H1 (cell line): ENCODE measurements around the gene SEMA3A. TPM values are rescaled to one million over a fixed set of nuclear protein-coding genes. Genes with fewer than 3 reads are reported as not detected.

Source experiments
- CTCF ChIA-PET: fragments of 300-600 bp; sonication (Branson Sonifier 250); formaldehyde crosslinking; loops from one replicate; lab custom pipeline; 2021; ENCODE audit not compliant: partially characterized antibody; lab: Charles Lee
- POLR2A ChIA-PET: fragments of 300-600 bp; sonication (Branson Sonifier 250); formaldehyde crosslinking; loops from one replicate; lab custom pipeline; 2021; ENCODE audit warnings: inconsistent platforms; ENCODE audit not compliant: partially characterized antibody; lab: Charles Lee
- DNase-seq, 2 experiments: peaks; one replicate each; pipeline versions ENCODE4 v3.0.0 to v3.0.0-alpha.2; 2010 to 2022; ENCODE audit warnings: low spot score in 2 of 2, low read depth in 1 of 2, mixed read lengths in 1 of 2
- FAIRE-seq: peaks from 2 replicates; lab custom pipeline; 2011; peaks lifted over from hg19 to GRCh38; lab: Jason Lieb, UNC
- H2AFZ ChIP-seq: 2 replicates; pipeline ENCODE4 v1.8.1; 2012; ENCODE audit warnings: low read length, inconsistent platforms
- H2AK5ac ChIP-seq: 2 replicates; pipeline ENCODE4 v1.6.1; 2013; ENCODE audit warnings: low read depth, low read length
- H2BK120ac ChIP-seq: replicated peaks from 2 replicates; pipeline ENCODE3; 2013; ENCODE audit warnings: low read depth, low read length, inconsistent platforms
- H2BK12ac ChIP-seq: 2 replicates; pipeline ENCODE4 v1.6.1; 2013; ENCODE audit warnings: low read depth, low read length
- H2BK15ac ChIP-seq: 2 replicates; pipeline ENCODE4 v1.6.1; 2013; ENCODE audit warnings: low read length
- H2BK20ac ChIP-seq: 2 replicates; pipeline ENCODE4 v1.6.1; 2013; ENCODE audit warnings: low read length
- H2BK5ac ChIP-seq: 2 replicates; pipeline ENCODE4 v1.6.1; 2013; ENCODE audit warnings: low read depth, low read length
- H3K14ac ChIP-seq: 2 replicates; pipeline ENCODE4 v1.6.1; 2013; ENCODE audit warnings: inconsistent platforms; ENCODE audit not compliant: insufficient read length
- H3K18ac ChIP-seq: 2 replicates; pipeline ENCODE4 v1.6.1; 2013; ENCODE audit warnings: low read length; ENCODE audit errors: extremely low read depth
- H3K23ac ChIP-seq: 2 replicates; pipeline ENCODE4 v1.6.1; 2013; ENCODE audit warnings: inconsistent platforms; ENCODE audit not compliant: insufficient read length
- H3K23me2 ChIP-seq: 2 replicates; pipeline ENCODE4 v1.6.1; 2013; ENCODE audit warnings: low read depth, low read length
- H3K27ac ChIP-seq: 2 replicates; pipeline ENCODE4 v1.6.1; 2011; ENCODE audit warnings: low read depth, low read length, inconsistent platforms
- H3K27me3 ChIP-seq, 4 experiments: replicated peaks in 1 of 4; 1 replicate in 1 of 4; 2 replicates in 3 of 4; pipeline versions ENCODE4 v1.6.1 to v1.8.1; 2011 to 2013; ENCODE audit warnings: low read length in 3 of 4, mild to moderate bottlenecking in 3 of 4, inconsistent platforms in 2 of 4, mixed read lengths in 2 of 4, moderate library complexity in 1 of 4; ENCODE audit not compliant: control insufficient read depth in 3 of 4, insufficient read depth in 3 of 4; ENCODE audit errors: extremely low read depth in 1 of 4
- H3K36me3 ChIP-seq, 4 experiments: 2 replicates each; pipeline versions ENCODE4 v1.6.1 to v1.8.1; 2011 to 2013; ENCODE audit warnings: mild to moderate bottlenecking in 4 of 4, low read length in 3 of 4, moderate library complexity in 2 of 4, control low read depth in 1 of 4, inconsistent platforms in 1 of 4; ENCODE audit not compliant: insufficient read depth in 4 of 4, control insufficient read depth in 2 of 4
- H3K4ac ChIP-seq: replicated peaks from 2 replicates; pipeline ENCODE3; 2013; ENCODE audit warnings: low read length, low read depth, mixed read lengths, inconsistent platforms; ENCODE audit not compliant: insufficient read length
- H3K4me1 ChIP-seq, 4 experiments: replicated peaks in 1 of 4; 1 replicate in 1 of 4; 2 replicates in 3 of 4; pipeline versions ENCODE4 v1.6.1 to v1.8.1; 2011 to 2013; ENCODE audit warnings: low read length in 3 of 4, inconsistent platforms in 2 of 4, mixed read lengths in 1 of 4; ENCODE audit not compliant: insufficient read depth in 4 of 4, control insufficient read depth in 3 of 4
- H3K4me2 ChIP-seq, 2 experiments: 2 replicates each; pipeline versions ENCODE4 v1.6.1 to v1.8.1; 2011 to 2013; ENCODE audit warnings: low read depth in 2 of 2, low read length in 2 of 2, control low read depth in 1 of 2, inconsistent platforms in 1 of 2, mild to moderate bottlenecking in 1 of 2; ENCODE audit not compliant: insufficient read depth in 1 of 2
- H3K4me3 ChIP-seq, 4 experiments: fragments of 200-600, 300-600 bp in 1 of 4; sonication (generic), shearing (Covaris generic), sonication (Bioruptor Twin) in 1 of 4; 2 replicates each; pipeline versions ENCODE4 v1.5.1 to v1.8.1; 2011 to 2016; ENCODE audit warnings: low read length in 4 of 4, low read depth in 3 of 4, control low read depth in 2 of 4, inconsistent platforms in 2 of 4, mild to moderate bottlenecking in 2 of 4, mixed read lengths in 1 of 4, moderate library complexity in 1 of 4; ENCODE audit not compliant: insufficient read depth in 2 of 4; ENCODE audit errors: extremely low read depth in 1 of 4
- H3K56ac ChIP-seq: replicated peaks from 2 replicates; pipeline ENCODE3; 2013; ENCODE audit warnings: low read depth, mild to moderate bottlenecking, mixed read lengths, low read length, inconsistent platforms; ENCODE audit not compliant: insufficient read length
- H3K79me1 ChIP-seq: 2 replicates; pipeline ENCODE4 v1.6.1; 2013; ENCODE audit warnings: low read depth, low read length, control low read depth
- H3K79me2 ChIP-seq, 2 experiments: 2 replicates each; pipeline versions ENCODE4 v1.6.1 to v1.8.1; 2012 to 2013; ENCODE audit warnings: low read length in 2 of 2, mild to moderate bottlenecking in 2 of 2, inconsistent platforms in 1 of 2; ENCODE audit not compliant: insufficient read depth in 2 of 2, control insufficient read depth in 1 of 2
- H3K9ac ChIP-seq, 4 experiments: replicated peaks in 1 of 4; 1 replicate in 1 of 4; 2 replicates in 3 of 4; pipeline versions ENCODE4 v1.6.1 to v1.8.1; 2011 to 2013; ENCODE audit warnings: low read depth in 3 of 4, low read length in 3 of 4, control low read depth in 2 of 4, mild to moderate bottlenecking in 2 of 4, moderate library complexity in 2 of 4, inconsistent platforms in 1 of 4; ENCODE audit errors: extremely low read depth in 1 of 4
- H3K9me3 ChIP-seq, 2 experiments: 2 replicates each; pipeline versions ENCODE4 v1.6.1 to v1.8.1; 2012 to 2013; ENCODE audit warnings: mild to moderate bottlenecking in 2 of 2, moderate library complexity in 2 of 2, control low read depth in 1 of 2, inconsistent platforms in 1 of 2, low read depth in 1 of 2, low read length in 1 of 2, mixed read lengths in 1 of 2; ENCODE audit not compliant: insufficient read depth in 2 of 2
- H4K20me1 ChIP-seq, 2 experiments: replicated peaks in 1 of 2; 2 replicates each; pipeline versions ENCODE3 to v1.8.1; 2011 to 2013; ENCODE audit warnings: inconsistent platforms in 2 of 2, low read length in 2 of 2, mild to moderate bottlenecking in 1 of 2; ENCODE audit not compliant: insufficient read depth in 2 of 2, control insufficient read depth in 1 of 2
- H4K5ac ChIP-seq: 2 replicates; pipeline ENCODE4 v1.6.1; 2013; ENCODE audit warnings: low read length, low read depth, mixed read lengths, inconsistent platforms; ENCODE audit not compliant: insufficient read length
- H4K8ac ChIP-seq: 2 replicates; pipeline ENCODE4 v1.8.0; 2013; ENCODE audit warnings: mild to moderate bottlenecking, moderate library complexity, low read length, inconsistent platforms; ENCODE audit not compliant: insufficient read depth; ENCODE audit errors: extremely low read depth
- H4K91ac ChIP-seq: replicated peaks from 2 replicates; pipeline ENCODE3; 2013; ENCODE audit warnings: low read length, mixed read lengths, inconsistent platforms; ENCODE audit not compliant: insufficient read length
- ASH2L ChIP-seq: fragments of 200-600, 300-600 bp; sonication (generic); IDR thresholded peaks from one replicate; pipeline ENCODE4 v1.7.1; 2017; ENCODE audit warnings: low read length
- CBX5 ChIP-seq: fragments of 300-800, 300-1000 bp; sonication (generic); IDR thresholded peaks from 2 replicates; pipeline ENCODE4 v1.7.1; 2016; ENCODE audit warnings: antibody characterized with exemption, low read length, low read depth
- GTF2F1 ChIP-seq: IDR thresholded peaks from 2 replicates; pipeline ENCODE4 v1.6.1; 2012; ENCODE audit warnings: low read depth, low read length, improper control_type of control experiment, borderline replicate concordance
- JUND ChIP-seq: IDR thresholded peaks from 2 replicates; pipeline ENCODE4 v1.6.1; 2011; ENCODE audit warnings: mild to moderate bottlenecking, improper control_type of control experiment, low read length
- WGBS, 2 experiments: shearing (Covaris generic) in 1 of 2; methylation state at CpG; one replicate each; pipeline versions ENCODE4 v1.1.6 to v1.1.7; 2013 to 2015; ENCODE audit warnings: low lambda C conversion rate in 2 of 2, mixed read lengths in 2 of 2, inconsistent platforms in 1 of 2, low coverage in 1 of 2, missing lambda C conversion rate in 1 of 2; ENCODE audit not compliant: insufficient replicate concordance in 2 of 2, insufficient coverage in 1 of 2, insufficient read length in 1 of 2; ENCODE audit errors: extremely low coverage in 1 of 2, missing lambda C conversion rate in 1 of 2; 5-methylcytosine and 5-hydroxymethylcytosine counted together
- polyA plus RNA-seq, 7 experiments: library from polyadenylated mRNA; depleted of rRNA in 3 of 7; stranded (reverse) in 5 of 7; unstranded in 2 of 7; fragments of >200 nt in 5 of 7; fragments of 200-250 nt in 2 of 7; gene quantifications; 1 replicate in 5 of 7; 2 replicates in 1 of 7; 4 replicates in 1 of 7; pipeline versions ENCODE4 v1.2.1 to v1.2.3, GENCODE V29; 2011 to 2013; ENCODE audit warnings: missing spikeins in 2 of 7, mixed read lengths in 2 of 7
- total RNA-seq: library from RNA; stranded (reverse); fragmentation: NEBNext Ultra II Directional; extraction: Animal tissue kit (Norgen Biotek cat#: 25700); gene quantifications from 2 replicates; pipeline ENCODE4 v1.2.1, GENCODE V29; 2021

The SEMA3A gene
- total and polyA plus RNA-seq, 2 of the 8 experiments (the other 6 are each of a cell fraction or from before 2014, with no cell fraction given) = 8.1 to 45.9 TPM

DNA sequence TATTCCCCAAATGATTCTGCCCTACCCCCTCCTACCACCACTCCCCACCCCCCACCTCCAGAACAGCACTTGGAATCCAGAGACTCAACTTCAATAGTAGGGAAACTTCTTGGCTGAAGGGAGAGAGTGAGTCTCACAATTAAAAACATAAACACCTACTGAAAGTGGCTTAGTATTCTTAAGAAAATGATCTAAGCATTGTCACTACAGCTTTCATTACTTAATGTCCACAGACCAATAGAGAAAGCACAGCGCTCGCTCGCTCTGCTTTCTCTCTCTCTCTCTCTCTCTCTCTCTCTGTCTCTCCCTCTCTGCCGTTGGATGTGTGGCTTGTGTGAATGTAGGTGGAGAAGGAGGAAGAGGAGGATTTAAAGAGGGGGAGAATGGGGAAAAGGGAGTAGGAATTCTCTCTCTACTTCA, 1.5 kb upstream of the SEMA3A start:
- no peak overlapping the region for H3K14ac ChIP-seq
- H3K27me3 ChIP-seq = no peaks in the 10 kb centered on the region
- H4K5ac ChIP-seq = peak overlapping the region; percentile 74
- peak overlapping the region in 3 of 4 experiments; percentile 14 to 79 (median 15); a peak in 4 of 8 replicates for H3K4me3 ChIP-seq
- H2AFZ ChIP-seq = peak overlapping the region; percentile 38; the same call in 1 of the 2 replicates
- TF ChIP-seq GTF2F1 = no peak
- TF ChIP-seq ASH2L = peak; percentile 88
- no peak for TF ChIP-seq CBX5
- TF ChIP-seq JUND = peak; percentile 70; the same call in 1 of the 2 replicates
- 0 out of 2 replicates have a peak overlapping the region, but pooled peaks have one; percentile 6 for H2BK12ac ChIP-seq
- H3K23ac ChIP-seq = no peak overlapping the region
- no peak overlapping the region for H2BK5ac ChIP-seq
- H3K56ac ChIP-seq = no peak overlapping the region
- ChIA-PET CTCF (interaction anchor here (0.6 to 1.6 kb wide), 2 partner anchors 219 to 248 kb away, joined by 3 read pairs; no protein-coding TSS in a partner anchor), POLR2A (interaction anchor here (1.2 to 1.4 kb wide), 2 partner anchors 11 to 73 kb away, joined by 3 to 6 read pairs; no protein-coding TSS in a partner anchor)
- FAIRE-seq (no peak), DNase-seq (no peak)
- H3K4me1 ChIP-seq = peaks cover 0 to 15% (median 1%) of the 10 kb centered on the region in 4 experiments; a peak in 4 of 7 replicates
- no peak overlapping the region for H4K91ac ChIP-seq
- H3K27ac ChIP-seq = no peak overlapping the region
- no peak overlapping the region for H3K9ac ChIP-seq
- H2BK15ac ChIP-seq = no peak overlapping the region
- H3K18ac ChIP-seq = peak overlapping the region; percentile 36; the same call in 1 of the 2 replicates
- no peak overlapping the region for H2BK120ac ChIP-seq
- whole genome bisulfite sequencing, 2 experiments = 3% methylated on average over 4 of the region's 4 CpGs; no CpG with 5 or more reads in 1 of the 2 experiments
- no peaks in the 10 kb centered on the region for H4K20me1 ChIP-seq
- peak overlapping the region; percentile 61 to 97 for H3K4me2 ChIP-seq
- H3K9me3 ChIP-seq = no peaks in the 10 kb centered on the region
- H2BK20ac ChIP-seq = no peak overlapping the region; the same call in 1 of the 2 replicates
- H3K79me1 ChIP-seq = no peaks in the 10 kb centered on the region
- H3K4ac ChIP-seq = no peak overlapping the region
- no peak overlapping the region for H2AK5ac ChIP-seq
- peaks cover 5% of the 10 kb centered on the region; the same call in 1 of the 2 replicates for H3K23me2 ChIP-seq
- no peak overlapping the region for H4K8ac ChIP-seq
- H3K36me3 ChIP-seq = no peaks in the 10 kb centered on the region
- peaks cover 0 to 34% of the 10 kb centered on the region in 2 experiments; a peak in 2 of 4 replicates for H3K79me2 ChIP-seq
